HEK293T (cell line): Measurements from ENCODE around the gene TMEM150C.

ENCODE experiments used
- CTCF ChIA-PET: fragments of 350-600 bp; formaldehyde crosslinking; extraction: SDS; loops from one replicate; lab custom pipeline; 2021; ENCODE audit warnings: antibody characterized with exemption, inconsistent platforms; lab: Yijun Ruan, JAX
- POLR2A ChIA-PET: fragments of 350-600 bp; formaldehyde crosslinking; extraction: SDS; loops from one replicate; lab custom pipeline; 2020; ENCODE audit warnings: antibody characterized with exemption, inconsistent platforms; lab: Yijun Ruan, JAX
- DNase-seq: peaks from one replicate; pipeline ENCODE4 v3.0.0; 2012; ENCODE audit warnings: mixed read lengths; ENCODE audit errors: extremely low spot score
- ARNT ChIP-seq: fragments of 450-650 bp; IDR thresholded peaks from 2 replicates; pipeline ENCODE4 v1.6.1; 2017; ENCODE audit warnings: mild to moderate bottlenecking
- BHLHE40 ChIP-seq: fragments of 450-650 bp; IDR thresholded peaks from 2 replicates; pipeline ENCODE4 v1.6.1; 2016; ENCODE audit warnings: mild to moderate bottlenecking, moderate library complexity, borderline replicate concordance
- CTBP1 ChIP-seq: fragments of 450-650 bp; IDR thresholded peaks from 2 replicates; pipeline ENCODE4 v1.6.1; 2016; ENCODE audit warnings: borderline replicate concordance
- ELF4 ChIP-seq: fragments of 450-650 bp; IDR thresholded peaks from 2 replicates; pipeline ENCODE4 v1.6.1; 2017; ENCODE audit warnings: antibody characterized with exemption
- FOXA1 ChIP-seq: fragments of 450-650 bp; IDR thresholded peaks from 2 replicates; pipeline ENCODE4 v1.6.1; 2016; ENCODE audit warnings: mild to moderate bottlenecking
- FOXK2 ChIP-seq: fragments of 450-650 bp; IDR thresholded peaks from 2 replicates; pipeline ENCODE4 v1.6.1; 2016; ENCODE audit warnings: mild to moderate bottlenecking
- FOXM1 ChIP-seq: fragments of 450-650 bp; IDR thresholded peaks from 2 replicates; pipeline ENCODE4 v1.6.1; 2017; ENCODE audit warnings: mild to moderate bottlenecking, borderline replicate concordance
- HDGF ChIP-seq: fragments of 450-650 bp; IDR thresholded peaks from 2 replicates; pipeline ENCODE4 v1.6.1; 2017; ENCODE audit warnings: antibody characterized with exemption, borderline replicate concordance
- L3MBTL2 ChIP-seq: fragments of 450-650 bp; conservative IDR thresholded peaks from 2 replicates; pipeline ENCODE4 v1.6.1; 2016; ENCODE audit warnings: mild to moderate bottlenecking
- LEF1 ChIP-seq: fragments of 450-650 bp; IDR thresholded peaks from 2 replicates; pipeline ENCODE4 v1.6.1; 2017; ENCODE audit warnings: mild to moderate bottlenecking, borderline replicate concordance
- NFRKB ChIP-seq: fragments of 450-650 bp; IDR thresholded peaks from 2 replicates; pipeline ENCODE4 v1.6.1; 2016; ENCODE audit warnings: mild to moderate bottlenecking, moderate library complexity
- PKNOX1 ChIP-seq: fragments of 450-650 bp; IDR thresholded peaks from 2 replicates; pipeline ENCODE4 v1.6.1; 2016
- SP1 ChIP-seq: fragments of 450-650 bp; IDR thresholded peaks from 2 replicates; pipeline ENCODE4 v1.6.1; 2017
- SUZ12 ChIP-seq: fragments of 450-650 bp; IDR thresholded peaks from 2 replicates; pipeline ENCODE4 v1.6.1; 2016; ENCODE audit warnings: mild to moderate bottlenecking
- TARDBP ChIP-seq: fragments of 450-650 bp; IDR thresholded peaks from 2 replicates; pipeline ENCODE4 v1.6.1; 2016
- ZNF384 ChIP-seq: fragments of 450-650 bp; IDR thresholded peaks from 2 replicates; pipeline ENCODE4 v1.6.1; 2016

Gene TMEM150C

DNA sequence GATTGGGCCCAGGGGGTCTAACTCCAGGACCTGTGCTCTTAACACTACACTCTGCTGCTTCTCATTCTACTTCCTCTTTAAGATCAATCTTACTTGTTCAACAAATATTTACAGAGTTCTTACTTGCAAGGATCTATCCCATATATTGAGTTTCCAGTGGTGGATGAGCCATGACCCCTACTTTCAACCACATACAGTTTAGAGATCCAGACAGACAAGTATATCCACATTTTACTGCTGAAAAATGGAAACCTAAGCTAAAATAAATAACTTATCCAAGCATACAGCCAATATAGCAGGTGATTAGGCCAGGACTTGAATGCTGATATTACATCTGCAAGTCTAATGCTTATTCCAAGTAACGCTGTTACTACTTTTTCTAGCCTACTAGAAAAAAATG lies 18.7 kb downstream of the TMEM150C start:
- ChIA-PET POLR2A (no interaction called here), CTCF (no interaction called here)
- TF ChIP-seq SUZ12 (no peak), SP1 (no peak), CTBP1 (no peak), BHLHE40 (no peak), FOXM1 (no peak), ARNT (no peak), FOXK2 (no peak), ZNF384 (no peak), NFRKB (no peak), HDGF (no peak), L3MBTL2 (no peak)
- DNase-seq: no peak

- CTCF ChIA-PET: no interaction called here
- POLR2A ChIA-PET: no interaction called here
- no peak for TF ChIP-seq ARNT
- no peak for TF ChIP-seq SP1
- no peak for TF ChIP-seq FOXM1
- TF ChIP-seq L3MBTL2: no peak
- TF ChIP-seq HDGF: no peak
- TF ChIP-seq NFRKB: no peak
- no peak for TF ChIP-seq BHLHE40
- TF ChIP-seq PKNOX1: no peak
- no peak for TF ChIP-seq ELF4
- DNase-seq: no peak
Observed at GRCh38 chr4:82542642-82543041, 19.1 kb downstream of the TMEM150C start.

GRCh38 chr4:82529322-82529721 lies 32.5 kb downstream of the TMEM150C start:
- TF ChIP-seq NFRKB (no peak), TARDBP (no peak), FOXM1 (no peak)
- CTCF ChIA-PET: no interaction called here
- POLR2A ChIA-PET: no interaction called here
- no peak for DNase-seq

- POLR2A ChIA-PET: no interaction called here
- CTCF ChIA-PET: no interaction called here
- no peak for TF ChIP-seq ELF4
- TF ChIP-seq ARNT: no peak
- TF ChIP-seq L3MBTL2: no peak
- no peak for TF ChIP-seq ZNF384
- no peak for TF ChIP-seq SUZ12
- TF ChIP-seq SP1: no peak
- no peak for TF ChIP-seq PKNOX1
- no peak for TF ChIP-seq FOXA1
- TF ChIP-seq FOXK2: no peak
- no peak for TF ChIP-seq LEF1
- TF ChIP-seq BHLHE40: no peak
- no peak for TF ChIP-seq CTBP1
- no peak for TF ChIP-seq HDGF
- no peak for TF ChIP-seq TARDBP
- TF ChIP-seq NFRKB: no peak
- TF ChIP-seq FOXM1: no peak
Observed at GRCh38 chr4:82528868-82529267, 32.9 kb downstream of the TMEM150C start.

GRCh38 chr4:82528074-82528473 lies 33.7 kb downstream of the TMEM150C start:
- no peak for DNase-seq
- ChIA-PET CTCF (interaction anchor here (0.6 kb wide), 1 partner anchor 21 kb away, joined by 5 read pairs; no protein-coding TSS in a partner anchor), POLR2A (no interaction called here)
- TF ChIP-seq FOXM1: no peak
- no peak for TF ChIP-seq BHLHE40
- no peak for TF ChIP-seq PKNOX1
- TF ChIP-seq FOXK2: no peak
- TF ChIP-seq HDGF: no peak
- no peak for TF ChIP-seq ELF4
- TF ChIP-seq SUZ12: no peak
- no peak for TF ChIP-seq ARNT
- no peak for TF ChIP-seq NFRKB
- no peak for TF ChIP-seq CTBP1
- TF ChIP-seq FOXA1: no peak
- no peak for TF ChIP-seq SP1
- TF ChIP-seq L3MBTL2: no peak
- no peak for TF ChIP-seq LEF1
- no peak for TF ChIP-seq TARDBP
- TF ChIP-seq ZNF384: no peak

More at GRCh38 chr4:82528868-82529267, 32.9 kb downstream of the TMEM150C start:
- DNase-seq: no peak

DNA sequence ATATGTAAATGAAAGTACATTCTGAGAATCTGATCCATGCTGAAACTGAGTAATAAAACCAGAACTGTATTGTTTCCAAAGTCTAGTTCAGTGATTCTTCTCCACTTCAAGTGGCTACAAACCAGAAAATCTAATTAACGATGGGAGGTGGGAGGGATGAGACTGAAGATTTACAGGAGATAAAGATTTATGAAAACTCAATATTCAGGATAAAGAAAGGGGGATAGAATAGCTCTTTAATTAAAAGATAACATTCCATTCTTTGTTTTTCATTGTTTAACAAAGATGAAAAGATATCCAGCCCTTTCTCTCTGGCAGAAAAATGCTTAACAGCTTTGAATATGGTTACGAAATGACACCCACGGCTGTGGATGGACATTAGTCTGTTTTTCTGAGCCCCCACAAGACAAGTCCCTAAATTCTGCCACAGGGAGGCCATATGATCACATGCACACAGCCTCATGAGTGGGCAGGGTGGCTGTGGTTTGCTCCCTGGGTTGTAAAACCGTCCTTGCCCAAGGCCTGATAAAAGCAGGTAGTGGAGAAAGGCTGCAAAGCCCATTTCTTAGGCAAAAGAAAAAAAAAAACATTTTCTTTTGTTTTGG lies 36.4 kb downstream of the TMEM150C start:
- ChIA-PET POLR2A (no interaction called here), CTCF (no interaction called here)
- TF ChIP-seq TARDBP: no peak
- TF ChIP-seq L3MBTL2: no peak
- no peak for TF ChIP-seq ARNT
- TF ChIP-seq HDGF: no peak
- TF ChIP-seq FOXK2: no peak
- TF ChIP-seq BHLHE40: no peak
- no peak for TF ChIP-seq SUZ12
- no peak for TF ChIP-seq ELF4
- TF ChIP-seq NFRKB: no peak
- no peak for TF ChIP-seq FOXM1
- no peak for DNase-seq
